Panc1 (cell line): ENCODE results near the gene C1orf87. TPM values are rescaled to one million over a fixed set of nuclear protein-coding genes. Genes with fewer than 3 reads are reported as not detected.

ENCODE experiments used
- ATAC-seq: fragments of 200-7000 bp; cut with Tn5 transposase; 2 replicates; pipeline ENCODE4 v1.9.1; 2020; ENCODE audit warnings: mild to moderate bottlenecking, moderate library complexity
- BruUV-seq: library from RNA; stranded (reverse); fragments of 400-500 nt; replicated peaks from 2 replicates; lab custom pipeline; 2021; lab: Mats Ljungman, UMichigan
- CTCF ChIA-PET: fragments of 300-600 bp; sonication (Branson Sonifier 250); formaldehyde crosslinking; loops from one replicate; lab custom pipeline; 2022; ENCODE audit warnings: antibody characterized with exemption; lab: Charles Lee
- POLR2A ChIA-PET: fragments of 300-600 bp; sonication (Branson Sonifier 250); formaldehyde crosslinking; loops from one replicate; lab custom pipeline; 2022; ENCODE audit warnings: antibody characterized with exemption; lab: Charles Lee
- DNase-seq: peaks from one replicate; pipeline ENCODE4 v3.0.0-alpha.2; 2010; ENCODE audit warnings: low read depth, low spot score
- H3K27ac ChIP-seq: 2 replicates; pipeline ENCODE4 v1.5.1; 2011; ENCODE audit warnings: mild to moderate bottlenecking, low read length, inconsistent platforms
- H3K27me3 ChIP-seq: fragments of 200-500 bp; sonication (Bioruptor generic); 2 replicates; pipeline ENCODE4 v1.6.0; 2014; ENCODE audit warnings: low read length, inconsistent platforms; ENCODE audit not compliant: control insufficient read depth, insufficient read depth
- H3K36me3 ChIP-seq: fragments of 200-500 bp; sonication (Bioruptor generic); 2 replicates; pipeline ENCODE4 v1.5.1; 2014; ENCODE audit warnings: inconsistent platforms, mild to moderate bottlenecking, low read length, moderate library complexity; ENCODE audit not compliant: control insufficient read depth, insufficient read depth
- H3K4me1 ChIP-seq: 2 replicates; pipeline ENCODE4 v1.5.1; 2011; ENCODE audit warnings: inconsistent platforms, mild to moderate bottlenecking, low read length, moderate library complexity; ENCODE audit not compliant: control insufficient read depth, insufficient read depth
- H3K4me3 ChIP-seq, 2 experiments: 2 replicates each; pipeline ENCODE4 v1.5.1; 2011 to 2012; ENCODE audit warnings: low read depth in 2 of 2, low read length in 2 of 2, mild to moderate bottlenecking in 2 of 2, inconsistent platforms in 1 of 2, moderate library complexity in 1 of 2
- H3K9me3 ChIP-seq: fragments of 200-500 bp; sonication (Bioruptor generic); 2 replicates; pipeline ENCODE4 v1.5.1; 2014; ENCODE audit warnings: low read depth, mild to moderate bottlenecking, inconsistent platforms, low read length, moderate library complexity; ENCODE audit not compliant: control insufficient read depth, insufficient read depth
- POLR2AphosphoS5 ChIP-seq: IDR thresholded peaks from 2 replicates; pipeline ENCODE4 v1.6.1; 2012; ENCODE audit warnings: mild to moderate bottlenecking, low read depth, low read length, moderate library complexity
- SIN3A ChIP-seq: IDR thresholded peaks from 2 replicates; pipeline ENCODE4 v1.6.1; 2012; ENCODE audit warnings: low read depth, mild to moderate bottlenecking, low read length, moderate library complexity, borderline replicate concordance; ENCODE audit not compliant: insufficient read depth
- TCF7L2 ChIP-seq: IDR thresholded peaks from 2 replicates; pipeline ENCODE4 v1.6.1; 2011; ENCODE audit warnings: mild to moderate bottlenecking, low read depth, low read length, inconsistent platforms
- in situ Hi-C: cut with HindIII; loops from 2 replicates; pipeline ENCODE4 v1.10.0; 2016; ENCODE audit warnings: low sequenced_read_pairs, low pct_unique_long_range_greater_than_20kb
- intact Hi-C: fragments of 100-400 bp; cut with micrococcal nuclease; formaldehyde crosslinking; loops from one replicate; pipeline ENCODE4 v1.10.0; 2022; ENCODE audit not compliant: unreplicated experiment
- total RNA-seq: library from RNA; stranded (reverse); gene quantifications from one replicate; pipeline ENCODE4 v1.2.1, GENCODE V29; 2021; ENCODE audit not compliant: unreplicated experiment
- TF ChIP-seq, protein P1 (sequence below): fragments of 450-650 bp; IDR thresholded peaks from 2 replicates; pipeline ENCODE4 v1.5.1; 2017; ENCODE audit warnings: mild to moderate bottlenecking
- TF ChIP-seq, protein P2 (sequence below), 2 experiments: IDR thresholded peaks; 2 replicates each; pipeline ENCODE4 v1.6.1; 2011 to 2012; ENCODE audit warnings: low read depth in 2 of 2, control low read depth in 1 of 2, low read length in 1 of 2, mild to moderate bottlenecking in 1 of 2, moderate library complexity in 1 of 2; ENCODE audit not compliant: insufficient read depth in 1 of 2

The C1orf87 gene
- total RNA-seq, 1 experiment from 2014 or later: not detected

DNA sequence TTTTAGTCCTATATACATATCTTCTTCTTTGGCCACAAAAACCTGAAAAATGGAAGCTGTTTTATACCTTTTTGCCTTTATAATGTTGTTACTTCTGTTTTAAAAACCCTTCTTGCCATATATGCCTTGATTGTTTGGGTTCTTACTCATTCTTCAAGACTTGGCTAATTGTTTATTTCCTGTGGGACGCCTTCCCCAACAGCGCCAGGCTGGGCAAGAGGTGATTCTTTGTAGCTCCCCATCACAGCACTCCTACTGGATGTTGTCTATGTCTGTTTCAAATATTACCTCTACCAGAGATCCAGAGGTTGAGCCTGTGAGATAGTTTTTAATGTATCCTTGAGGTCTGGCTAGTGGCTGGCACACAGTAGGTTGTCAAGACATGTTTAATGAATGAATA, 73.8 kb downstream of the C1orf87 start:
- CTCF ChIA-PET: no interaction called here
- Histone ChIP-seq H3K27ac (no peak overlapping the region), H3K4me1 (no peaks in the 10 kb centered on the region), H3K4me3 (no peak overlapping the region), H3K27me3 (no peaks in the 10 kb centered on the region), H3K36me3 (no peaks in the 10 kb centered on the region), H3K9me3 (no peaks in the 10 kb centered on the region)
- intact Hi-C loops (no loop called here), in situ Hi-C loops (no loop called here)
- DNase-seq: no peak
- POLR2A ChIA-PET: no interaction called here
- no TSS peak for BruUV-seq
- TF ChIP-seq SIN3A (no peak), TCF7L2 (no peak), POLR2AphosphoS5 (no peak)
- TF ChIP-seq, protein P1, sequence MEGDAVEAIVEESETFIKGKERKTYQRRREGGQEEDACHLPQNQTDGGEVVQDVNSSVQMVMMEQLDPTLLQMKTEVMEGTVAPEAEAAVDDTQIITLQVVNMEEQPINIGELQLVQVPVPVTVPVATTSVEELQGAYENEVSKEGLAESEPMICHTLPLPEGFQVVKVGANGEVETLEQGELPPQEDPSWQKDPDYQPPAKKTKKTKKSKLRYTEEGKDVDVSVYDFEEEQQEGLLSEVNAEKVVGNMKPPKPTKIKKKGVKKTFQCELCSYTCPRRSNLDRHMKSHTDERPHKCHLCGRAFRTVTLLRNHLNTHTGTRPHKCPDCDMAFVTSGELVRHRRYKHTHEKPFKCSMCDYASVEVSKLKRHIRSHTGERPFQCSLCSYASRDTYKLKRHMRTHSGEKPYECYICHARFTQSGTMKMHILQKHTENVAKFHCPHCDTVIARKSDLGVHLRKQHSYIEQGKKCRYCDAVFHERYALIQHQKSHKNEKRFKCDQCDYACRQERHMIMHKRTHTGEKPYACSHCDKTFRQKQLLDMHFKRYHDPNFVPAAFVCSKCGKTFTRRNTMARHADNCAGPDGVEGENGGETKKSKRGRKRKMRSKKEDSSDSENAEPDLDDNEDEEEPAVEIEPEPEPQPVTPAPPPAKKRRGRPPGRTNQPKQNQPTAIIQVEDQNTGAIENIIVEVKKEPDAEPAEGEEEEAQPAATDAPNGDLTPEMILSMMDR: no peak
- TF ChIP-seq, protein P2, sequence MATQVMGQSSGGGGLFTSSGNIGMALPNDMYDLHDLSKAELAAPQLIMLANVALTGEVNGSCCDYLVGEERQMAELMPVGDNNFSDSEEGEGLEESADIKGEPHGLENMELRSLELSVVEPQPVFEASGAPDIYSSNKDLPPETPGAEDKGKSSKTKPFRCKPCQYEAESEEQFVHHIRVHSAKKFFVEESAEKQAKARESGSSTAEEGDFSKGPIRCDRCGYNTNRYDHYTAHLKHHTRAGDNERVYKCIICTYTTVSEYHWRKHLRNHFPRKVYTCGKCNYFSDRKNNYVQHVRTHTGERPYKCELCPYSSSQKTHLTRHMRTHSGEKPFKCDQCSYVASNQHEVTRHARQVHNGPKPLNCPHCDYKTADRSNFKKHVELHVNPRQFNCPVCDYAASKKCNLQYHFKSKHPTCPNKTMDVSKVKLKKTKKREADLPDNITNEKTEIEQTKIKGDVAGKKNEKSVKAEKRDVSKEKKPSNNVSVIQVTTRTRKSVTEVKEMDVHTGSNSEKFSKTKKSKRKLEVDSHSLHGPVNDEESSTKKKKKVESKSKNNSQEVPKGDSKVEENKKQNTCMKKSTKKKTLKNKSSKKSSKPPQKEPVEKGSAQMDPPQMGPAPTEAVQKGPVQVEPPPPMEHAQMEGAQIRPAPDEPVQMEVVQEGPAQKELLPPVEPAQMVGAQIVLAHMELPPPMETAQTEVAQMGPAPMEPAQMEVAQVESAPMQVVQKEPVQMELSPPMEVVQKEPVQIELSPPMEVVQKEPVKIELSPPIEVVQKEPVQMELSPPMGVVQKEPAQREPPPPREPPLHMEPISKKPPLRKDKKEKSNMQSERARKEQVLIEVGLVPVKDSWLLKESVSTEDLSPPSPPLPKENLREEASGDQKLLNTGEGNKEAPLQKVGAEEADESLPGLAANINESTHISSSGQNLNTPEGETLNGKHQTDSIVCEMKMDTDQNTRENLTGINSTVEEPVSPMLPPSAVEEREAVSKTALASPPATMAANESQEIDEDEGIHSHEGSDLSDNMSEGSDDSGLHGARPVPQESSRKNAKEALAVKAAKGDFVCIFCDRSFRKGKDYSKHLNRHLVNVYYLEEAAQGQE (IDR thresholded peaks at IDR 0.05; ENCODE audit: insufficient read depth in 1 of 2, low read depth in 2 of 2, low read length in 1 of 2): no peak
- no peak for ATAC-seq

DNA sequence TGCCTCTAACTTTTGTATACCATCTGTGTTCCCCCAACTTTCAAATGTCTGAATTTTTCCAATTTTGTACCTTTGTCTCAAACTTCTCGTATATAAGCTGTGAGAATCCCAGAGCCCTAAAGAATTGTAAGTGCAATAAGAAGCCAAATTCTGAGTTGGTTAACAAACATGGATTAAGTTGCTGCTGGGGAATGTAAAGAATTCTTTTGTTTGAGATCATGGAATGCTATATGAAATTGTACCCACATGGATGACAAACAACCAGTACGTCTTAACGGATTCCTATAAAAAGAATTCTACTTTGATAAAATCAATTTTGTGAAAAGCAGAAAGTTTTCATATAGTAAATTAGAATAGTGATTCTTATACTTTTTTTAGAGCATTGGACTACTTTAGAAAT, 74.6 kb downstream of the C1orf87 start:
- H3K9me3 ChIP-seq: no peaks in the 10 kb centered on the region
- H3K27me3 ChIP-seq: no peaks in the 10 kb centered on the region
- H3K4me1 ChIP-seq: no peaks in the 10 kb centered on the region
- in situ Hi-C loops (no loop called here), intact Hi-C loops (no loop called here)
- DNase-seq (no peak), ATAC-seq (no peak)
- TF ChIP-seq, protein P2 (IDR thresholded peaks at IDR 0.05; ENCODE audit: insufficient read depth in 1 of 2, low read depth in 2 of 2, low read length in 1 of 2): no peak
- TF ChIP-seq, protein P1: no peak
- TF ChIP-seq POLR2AphosphoS5 (no peak), TCF7L2 (no peak), SIN3A (no peak)
- H3K27ac ChIP-seq: no peak overlapping the region
- POLR2A ChIA-PET: no interaction called here
- H3K4me3 ChIP-seq: no peak overlapping the region
- no peaks in the 10 kb centered on the region for H3K36me3 ChIP-seq
- BruUV-seq: no TSS peak
- CTCF ChIA-PET: no interaction called here
